HepG2 (cell line): ENCODE data around the gene ADGRB2. TPM values are rescaled to one million over a fixed set of nuclear protein-coding genes. Genes with fewer than 3 reads are reported as not detected.

Experiments used
- CBX2 ChIP-seq, 2 experiments: fragments of 200-600 bp in 1 of 2; sonication (generic); formaldehyde crosslinking in 1 of 2; IDR thresholded peaks; 2 replicates each; pipeline versions ENCODE4 v1.7.0 to v1.8.1; 2018 to 2022; ENCODE audit warnings: low read depth in 2 of 2, low read length in 1 of 2, mild to moderate bottlenecking in 1 of 2, missing genetic modification reagents in 1 of 2
- CSRNP2 ChIP-seq: sonication (generic); formaldehyde crosslinking; conservative IDR thresholded peaks from 2 replicates; pipeline ENCODE4 v1.8.0; 2022; ENCODE audit warnings: low read depth, missing genetic modification reagents
- GABPB1 ChIP-seq: IDR thresholded peaks from 2 replicates; pipeline ENCODE4 v1.6.1; 2016; ENCODE audit warnings: mild to moderate bottlenecking, missing genetic modification reagents, moderate library complexity, missing compliant biosample characterization
- HNRNPLL ChIP-seq: fragments of 200-400 bp; formaldehyde crosslinking; IDR thresholded peaks from 2 replicates; pipeline ENCODE4 v1.6.1; 2017; ENCODE audit warnings: mild to moderate bottlenecking, low read depth, low read length; ENCODE audit not compliant: poor library complexity, severe bottlenecking
- MAZ ChIP-seq, 2 experiments: sonication (generic) in 1 of 2; formaldehyde crosslinking in 1 of 2; IDR thresholded peaks; 2 replicates each; pipeline versions ENCODE4 v1.5.0 to v1.6.1; 2012 to 2020; ENCODE audit warnings: low read depth in 2 of 2, mild to moderate bottlenecking in 2 of 2, borderline replicate concordance in 1 of 2, improper control_type of control experiment in 1 of 2, low read length in 1 of 2, missing genetic modification reagents in 1 of 2, moderate library complexity in 1 of 2
- SMC3 ChIP-seq: IDR thresholded peaks from 2 replicates; pipeline ENCODE4 v1.6.1; 2011; ENCODE audit warnings: low read length, improper control_type of control experiment
- SMYD3 ChIP-seq: sonication (generic); formaldehyde crosslinking; IDR thresholded peaks from 2 replicates; pipeline ENCODE4 v1.8.1; 2023; ENCODE audit warnings: mild to moderate bottlenecking, missing genetic modification reagents
- TARDBP ChIP-seq: sonication (generic); formaldehyde crosslinking; IDR thresholded peaks from 2 replicates; pipeline ENCODE4 v1.8.0; 2022; ENCODE audit warnings: mild to moderate bottlenecking, missing genetic modification reagents
- TBX2 ChIP-seq: sonication (generic); formaldehyde crosslinking; IDR thresholded peaks from 2 replicates; pipeline ENCODE4 v1.5.0; 2020; ENCODE audit warnings: missing genetic modification reagents, mild to moderate bottlenecking, borderline replicate concordance
- TGIF2 ChIP-seq: IDR thresholded peaks from 2 replicates; pipeline ENCODE4 v1.6.1; 2016; ENCODE audit warnings: control low read depth, missing compliant biosample characterization
- THAP11 ChIP-seq: IDR thresholded peaks from 2 replicates; pipeline ENCODE4 v1.6.1; 2016; ENCODE audit warnings: missing biosample characterization, missing genetic modification reagents
- ZNF281 ChIP-seq: sonication (generic); formaldehyde crosslinking; IDR thresholded peaks from 2 replicates; pipeline ENCODE4 v1.4.0; 2020; ENCODE audit warnings: missing genetic modification reagents, borderline replicate concordance
- ZNF331 ChIP-seq: sonication (generic); formaldehyde crosslinking; IDR thresholded peaks from 2 replicates; pipeline ENCODE4 v1.4.0; 2020; ENCODE audit warnings: missing genetic modification reagents
- ZNF501 ChIP-seq: sonication (generic); formaldehyde crosslinking; IDR thresholded peaks from 2 replicates; pipeline ENCODE4 v1.5.1; 2020; ENCODE audit warnings: mild to moderate bottlenecking, moderate library complexity, missing genetic modification reagents
- ZNF564 ChIP-seq: sonication (generic); formaldehyde crosslinking; IDR thresholded peaks from 2 replicates; pipeline ENCODE4 v1.8.1; 2023; ENCODE audit warnings: mild to moderate bottlenecking, missing genetic modification reagents
- ZNF614 ChIP-seq: IDR thresholded peaks from 2 replicates; pipeline ENCODE4 v1.6.1; 2018; ENCODE audit warnings: missing biosample characterization, missing genetic modification reagents, inconsistent platforms, borderline replicate concordance
- ZNF687 ChIP-seq: sonication (generic); formaldehyde crosslinking; IDR thresholded peaks from 2 replicates; pipeline ENCODE4 v1.5.1; 2020; ENCODE audit warnings: mild to moderate bottlenecking, missing genetic modification reagents, moderate library complexity
- ZNF740 ChIP-seq: sonication (generic); formaldehyde crosslinking; IDR thresholded peaks from 2 replicates; pipeline ENCODE4 v1.4.0; 2020; ENCODE audit warnings: missing genetic modification reagents
- ZNF792 ChIP-seq: IDR thresholded peaks from 2 replicates; pipeline ENCODE4 v1.6.1; 2016
- polyA plus RNA-seq, 8 experiments: library from polyadenylated mRNA; depleted of rRNA in 3 of 8; stranded (reverse) in 7 of 8; unstranded in 1 of 8; fragments of >200 nt; fragmentation: Illumina TruSeq in 4 of 8; extraction: Trizol in 4 of 8; gene quantifications; 2 replicates each; pipeline versions ENCODE4 v1.2.1 to v1.2.3, GENCODE V29; 2011 to 2016; ENCODE audit warnings: low read depth in 4 of 8, missing spikeins in 1 of 8, mixed read lengths in 1 of 8; ENCODE audit not compliant: insufficient read depth in 1 of 8
- total RNA-seq, 5 experiments: library from RNA; depleted of rRNA; stranded (reverse); fragments of >200 nt; fragmentation: Illumina TruSeq; extraction: Trizol; gene quantifications; 2 replicates each; pipeline ENCODE4 v1.2.3, GENCODE V29; 2016; ENCODE audit warnings: low read depth in 1 of 5

Gene ADGRB2
- total and polyA plus RNA-seq, 2 of the 13 experiments (the other 11 are each of a cell fraction or from before 2014, with no cell fraction given) = 0.03 to 0.09 TPM

GRCh38 chr1:31789259-31790065 lies 25.3 kb upstream of the ADGRB2 start (continued):
- TF ChIP-seq CBX2 (IDR thresholded peaks at IDR 0.05; ENCODE audit: low read depth, low read length) (no peak), CBX2 (CRISPR knock-in tag; IDR thresholded peaks at IDR 0.05; ENCODE audit: low read depth) (no peak), ZNF614 (CRISPR knock-in tag) (0 out of 2 replicates have a peak, but pooled peaks have one; percentile 28), TARDBP (peak; percentile 39; the same call in 1 of the 2 replicates), CSRNP2 (CRISPR knock-in tag) (no peak), ZNF564 (CRISPR knock-in tag) (no peak), ZNF281 (peak; percentile 92), MAZ (IDR thresholded peaks at IDR 0.05; ENCODE audit: borderline replicate concordance, low read depth, low read length) (peak; percentile 70; the same call in 1 of the 2 replicates), MAZ (CRISPR knock-in tag; IDR thresholded peaks at IDR 0.05; ENCODE audit: low read depth) (peak; percentile 63; the same call in 1 of the 2 replicates), ZNF687 (CRISPR knock-in tag) (peak; percentile 24), ZNF792 (CRISPR knock-in tag) (peak; percentile 50; the same call in 1 of the 2 replicates), TBX2 (CRISPR knock-in tag) (peak; percentile 26; the same call in 1 of the 2 replicates), TGIF2 (CRISPR knock-in tag) (0 out of 2 replicates have a peak, but pooled peaks have one; percentile 32), ZNF501 (0 out of 2 replicates have a peak, but pooled peaks have one; percentile 29), SMC3 (peak; percentile 51; the same call in 1 of the 2 replicates), ZNF740 (CRISPR knock-in tag) (peak; percentile 68; the same call in 1 of the 2 replicates), HNRNPLL (peak; percentile 51), SMYD3 (no peak), ZNF331 (CRISPR knock-in tag) (peak; percentile 41; the same call in 1 of the 2 replicates), GABPB1 (CRISPR knock-in tag) (peak; percentile 50; the same call in 1 of the 2 replicates), THAP11 (peak; percentile 36; the same call in 1 of the 2 replicates)
